ENCODE results near the gene NBPF6.

GRCh38 chr1:108502624-108503023 is 52.5 kb downstream of the NBPF6 start:
- TF ChIP-seq MTA3 (IDR thresholded peaks at IDR 0.05; ENCODE audit: borderline replicate concordance, low read length) (no peak), NR2C2 (IDR thresholded peaks at IDR 0.05; ENCODE audit: borderline replicate concordance, control insufficient read depth, insufficient read length, low read depth) (no peak), CTCF (IDR thresholded peaks at IDR 0.05 in 2 of 3, conservative IDR thresholded peaks at IDR 0.05 in 1 of 3; ENCODE audit: control insufficient read depth in 2 of 3, extremely low read depth in 1 of 3, insufficient read depth in 1 of 3, low read depth in 3 of 3, low read length in 3 of 3) (no peak), PKNOX1 (IDR thresholded peaks at IDR 0.05) (no peak), SUZ12 (IDR thresholded peaks at IDR 0.05; ENCODE audit: unreplicated experiment) (no peak), ZNF24 (IDR thresholded peaks at IDR 0.05) (no peak)
